ENCODE data around the gene MYO15A. TPM values are rescaled to one million over a fixed set of nuclear protein-coding genes. Genes with fewer than 3 reads are reported as not detected.
A peak's percentile ranks its signal among the peaks of the same experiment; 100 is the strongest.

Gene MYO15A
- total RNA-seq, 1 experiment from 2014 or later, result 0.26 TPM

GRCh38 chr17:18161207-18162145 is 52.9 kb downstream of the MYO15A start:
- Histone ChIP-seq H3K9me3 (ENCODE audit: low read length) (no peaks in the 10 kb centered on the region), H4K20me1 (ENCODE audit: low read length) (no peaks in the 10 kb centered on the region), H3K36me3 (ENCODE audit: low read depth, low read length) (no peaks in the 10 kb centered on the region), H3K79me2 (ENCODE audit: low read length) (no peaks in the 10 kb centered on the region), H3K4me3 (ENCODE audit: low read length) (no peak overlapping the region), H3K4me1 (ENCODE audit: insufficient read depth, low read length) (no peaks in the 10 kb centered on the region), H3K4me2 (ENCODE audit: low read length) (no peak overlapping the region), H3K9me2 (replicated peaks; ENCODE audit: low read length) (no peaks in the 10 kb centered on the region), H3F3A (ENCODE audit: low read length, unreplicated experiment) (no peaks in the 10 kb centered on the region), H3K9ac (ENCODE audit: low read length) (no peak overlapping the region), H3K27ac (ENCODE audit: low read length) (no peak overlapping the region), H3K27me3 (ENCODE audit: low read length) (no peaks in the 10 kb centered on the region), H2AFZ (ENCODE audit: low read length) (no peak overlapping the region)
- DNase-seq, result no peak
- no peak for ATAC-seq
- intact Hi-C loops (cut with micrococcal nuclease), result no loop called here
- POLR2A ChIA-PET (ENCODE audit: unreplicated experiment), result no interaction called here
- CTCF ChIA-PET, result no interaction called here
- TF ChIP-seq EZH2 (IDR thresholded peaks at IDR 0.05; ENCODE audit: low read length, unreplicated experiment) (no peak), CTCF (conservative IDR thresholded peaks at IDR 0.05; ENCODE audit: low read depth, low read length) (no peak), EZH2phosphoT487 (IDR thresholded peaks at IDR 0.05; ENCODE audit: borderline replicate concordance, low read length) (no peak)
- BruUV-seq (replicated peaks), result no TSS peak

- intact Hi-C loops (cut with micrococcal nuclease), result no loop called here
- ChIA-PET POLR2A (ENCODE audit: unreplicated experiment) (no interaction called here), CTCF (no interaction called here)
- no peak for ATAC-seq
- Histone ChIP-seq H4K20me1 (ENCODE audit: low read length) (no peaks in the 10 kb centered on the region), H3K4me2 (ENCODE audit: low read length) (no peak overlapping the region), H3K9me3 (ENCODE audit: low read length) (no peaks in the 10 kb centered on the region), H3K27ac (ENCODE audit: low read length) (no peak overlapping the region), H3F3A (ENCODE audit: low read length, unreplicated experiment) (no peaks in the 10 kb centered on the region), H3K9me2 (replicated peaks; ENCODE audit: low read length) (no peaks in the 10 kb centered on the region), H3K4me3 (ENCODE audit: low read length) (no peak overlapping the region), H3K9ac (ENCODE audit: low read length) (no peak overlapping the region), H3K36me3 (ENCODE audit: low read depth, low read length) (no peaks in the 10 kb centered on the region), H3K4me1 (ENCODE audit: insufficient read depth, low read length) (no peaks in the 10 kb centered on the region), H3K79me2 (ENCODE audit: low read length) (no peaks in the 10 kb centered on the region), H2AFZ (ENCODE audit: low read length) (no peak overlapping the region), H3K27me3 (ENCODE audit: low read length) (no peaks in the 10 kb centered on the region)
- no peak for DNase-seq
- TF ChIP-seq EZH2phosphoT487 (IDR thresholded peaks at IDR 0.05; ENCODE audit: borderline replicate concordance, low read length) (no peak), EZH2 (IDR thresholded peaks at IDR 0.05; ENCODE audit: low read length, unreplicated experiment) (no peak), CTCF (conservative IDR thresholded peaks at IDR 0.05; ENCODE audit: low read depth, low read length) (no peak)
- BruUV-seq (replicated peaks), result no TSS peak
These were observed 55.0 kb downstream of the MYO15A start for GRCh38 chr17:18163547-18163946.

- CTCF ChIA-PET, result no interaction called here
- Histone ChIP-seq H3K79me2 (ENCODE audit: low read length) (no peaks in the 10 kb centered on the region), H3K27ac (ENCODE audit: low read length) (no peak overlapping the region), H3K36me3 (ENCODE audit: low read depth, low read length) (no peaks in the 10 kb centered on the region), H2AFZ (ENCODE audit: low read length) (no peak overlapping the region), H3K9me3 (ENCODE audit: low read length) (no peaks in the 10 kb centered on the region), H3K4me3 (ENCODE audit: low read length) (no peak overlapping the region), H3K9me2 (replicated peaks; ENCODE audit: low read length) (no peaks in the 10 kb centered on the region), H3K9ac (ENCODE audit: low read length) (no peak overlapping the region), H3K27me3 (ENCODE audit: low read length) (no peaks in the 10 kb centered on the region), H3K4me1 (ENCODE audit: insufficient read depth, low read length) (no peaks in the 10 kb centered on the region), H4K20me1 (ENCODE audit: low read length) (no peaks in the 10 kb centered on the region), H3K4me2 (ENCODE audit: low read length) (no peak overlapping the region), H3F3A (ENCODE audit: low read length, unreplicated experiment) (no peaks in the 10 kb centered on the region)
- no TSS peak for BruUV-seq (replicated peaks)
- DNase-seq, result peak; percentile 45
- intact Hi-C loops (cut with micrococcal nuclease), result no loop called here
- POLR2A ChIA-PET (ENCODE audit: unreplicated experiment), result no interaction called here
- ATAC-seq, result no peak
- TF ChIP-seq CTCF (conservative IDR thresholded peaks at IDR 0.05; ENCODE audit: low read depth, low read length) (peak; percentile 56), EZH2 (IDR thresholded peaks at IDR 0.05; ENCODE audit: low read length, unreplicated experiment) (no peak)
These were observed 58.3 kb downstream of the MYO15A start for GRCh38 chr17:18166894-18167293.

All from PC-3 (cell line).